AG04450 (cell line): Measurements from ENCODE around the gene DNAJC12. TPM values are rescaled to one million over a fixed set of nuclear protein-coding genes. Genes with fewer than 3 reads are reported as not detected.

Experiments used
- CTCF ChIA-PET: fragments of 300-600, 350-600 bp; formaldehyde crosslinking; extraction: SDS; loops from one replicate; lab custom pipeline; 2022; ENCODE audit warnings: antibody characterized with exemption, inconsistent platforms; lab: Charles Lee
- POLR2A ChIA-PET: fragments of 350-600 bp; formaldehyde crosslinking; extraction: SDS; loops from one replicate; lab custom pipeline; 2021; ENCODE audit warnings: antibody characterized with exemption, inconsistent platforms; lab: Yijun Ruan, JAX
- DNase-seq: peaks from one replicate; pipeline ENCODE4 v3.0.0-alpha.2; 2011; ENCODE audit warnings: low read depth, low spot score
- H3K27ac ChIP-seq: one replicate; pipeline ENCODE4 v1.5.1; 2012; ENCODE audit warnings: low read depth, low read length, control low read depth
- H3K27me3 ChIP-seq: one replicate; pipeline ENCODE4 v1.6.0; 2012; ENCODE audit warnings: low read length; ENCODE audit not compliant: control insufficient read depth, insufficient read depth
- H3K4me3 ChIP-seq: 2 replicates; pipeline ENCODE4 v1.5.1; 2011; ENCODE audit warnings: mild to moderate bottlenecking, low read depth, low read length, control low read depth
- H3K9me3 ChIP-seq: 2 replicates; pipeline ENCODE4 v1.5.1; 2012; ENCODE audit warnings: low read length; ENCODE audit not compliant: control insufficient read depth, insufficient read depth
- polyA plus RNA-seq: library from polyadenylated mRNA; depleted of rRNA; stranded (reverse); fragments of >200 nt; gene quantifications from 2 replicates; pipeline ENCODE4 v1.2.3, GENCODE V29; 2011
- TF ChIP-seq, protein P1 (sequence below): IDR thresholded peaks from 2 replicates; pipeline ENCODE4 v1.5.1; 2011; ENCODE audit warnings: low read depth, low read length, control low read depth, inconsistent platforms

The DNAJC12 gene
- polyA plus RNA-seq, 1 experiment, result 8.3 TPM

DNA sequence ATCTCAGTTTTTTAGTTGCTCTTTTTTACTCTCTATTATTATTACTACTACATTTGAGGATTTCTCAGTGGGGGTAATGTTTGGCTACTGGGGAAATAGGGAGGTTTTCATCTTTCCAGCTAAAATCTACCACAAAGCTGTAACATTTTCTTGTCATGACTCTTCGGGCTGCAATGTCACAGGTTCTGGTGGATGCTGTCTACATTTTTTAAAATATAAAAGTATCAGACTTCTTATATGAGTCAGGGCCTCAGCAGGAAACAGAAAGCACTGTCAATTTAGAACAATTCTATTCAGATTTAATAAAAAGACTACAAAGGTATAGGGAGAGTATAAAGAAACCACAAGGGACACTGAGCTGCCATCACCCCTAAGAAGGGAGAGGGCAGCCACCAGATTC is 61.6 kb downstream of the DNAJC12 start:
- POLR2A ChIA-PET, result no interaction called here
- no peak for DNase-seq
- Histone ChIP-seq H3K27ac (no peak overlapping the region), H3K27me3 (no peaks in the 10 kb centered on the region), H3K9me3 (no peaks in the 10 kb centered on the region), H3K4me3 (no peak overlapping the region)
- CTCF ChIA-PET, result interaction anchor here (4.5 to 7.0 kb wide), 3 partner anchors 13 to 111 kb away, joined by 34 to 187 read pairs (median 87); partner anchors contain the start of gene CTNNA3
- TF ChIP-seq, protein P1, sequence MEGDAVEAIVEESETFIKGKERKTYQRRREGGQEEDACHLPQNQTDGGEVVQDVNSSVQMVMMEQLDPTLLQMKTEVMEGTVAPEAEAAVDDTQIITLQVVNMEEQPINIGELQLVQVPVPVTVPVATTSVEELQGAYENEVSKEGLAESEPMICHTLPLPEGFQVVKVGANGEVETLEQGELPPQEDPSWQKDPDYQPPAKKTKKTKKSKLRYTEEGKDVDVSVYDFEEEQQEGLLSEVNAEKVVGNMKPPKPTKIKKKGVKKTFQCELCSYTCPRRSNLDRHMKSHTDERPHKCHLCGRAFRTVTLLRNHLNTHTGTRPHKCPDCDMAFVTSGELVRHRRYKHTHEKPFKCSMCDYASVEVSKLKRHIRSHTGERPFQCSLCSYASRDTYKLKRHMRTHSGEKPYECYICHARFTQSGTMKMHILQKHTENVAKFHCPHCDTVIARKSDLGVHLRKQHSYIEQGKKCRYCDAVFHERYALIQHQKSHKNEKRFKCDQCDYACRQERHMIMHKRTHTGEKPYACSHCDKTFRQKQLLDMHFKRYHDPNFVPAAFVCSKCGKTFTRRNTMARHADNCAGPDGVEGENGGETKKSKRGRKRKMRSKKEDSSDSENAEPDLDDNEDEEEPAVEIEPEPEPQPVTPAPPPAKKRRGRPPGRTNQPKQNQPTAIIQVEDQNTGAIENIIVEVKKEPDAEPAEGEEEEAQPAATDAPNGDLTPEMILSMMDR, result no peak

DNA sequence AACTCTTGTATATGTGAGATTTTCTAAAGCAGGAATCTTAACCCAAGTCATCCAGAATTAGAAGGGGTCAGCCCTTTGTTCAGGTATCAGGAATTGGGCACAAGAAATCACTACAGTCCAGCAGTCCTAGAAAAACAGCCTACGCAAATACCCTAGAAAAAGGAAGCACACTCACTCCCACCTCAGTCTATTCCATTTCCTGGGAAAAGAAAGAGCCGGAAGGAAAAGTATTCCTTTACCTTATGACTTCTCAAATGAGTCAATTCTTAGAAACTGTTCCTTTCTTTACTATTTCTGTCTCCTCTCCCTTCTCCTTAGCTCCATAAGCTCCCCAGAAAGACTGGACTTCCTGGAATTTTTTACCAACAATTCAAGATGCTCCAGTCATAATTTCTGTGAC is 62.7 kb downstream of the DNAJC12 start:
- H3K27me3 ChIP-seq, result no peaks in the 10 kb centered on the region
- no peak overlapping the region for H3K27ac ChIP-seq
- CTCF ChIA-PET, result interaction anchor here (0.6 kb wide), 1 partner anchor 841 kb away, joined by 3 read pairs; no protein-coding TSS in a partner anchor
- no peak for DNase-seq
- TF ChIP-seq, protein P1, result no peak
- no peak overlapping the region for H3K4me3 ChIP-seq
- POLR2A ChIA-PET, result no interaction called here
- no peaks in the 10 kb centered on the region for H3K9me3 ChIP-seq

DNA sequence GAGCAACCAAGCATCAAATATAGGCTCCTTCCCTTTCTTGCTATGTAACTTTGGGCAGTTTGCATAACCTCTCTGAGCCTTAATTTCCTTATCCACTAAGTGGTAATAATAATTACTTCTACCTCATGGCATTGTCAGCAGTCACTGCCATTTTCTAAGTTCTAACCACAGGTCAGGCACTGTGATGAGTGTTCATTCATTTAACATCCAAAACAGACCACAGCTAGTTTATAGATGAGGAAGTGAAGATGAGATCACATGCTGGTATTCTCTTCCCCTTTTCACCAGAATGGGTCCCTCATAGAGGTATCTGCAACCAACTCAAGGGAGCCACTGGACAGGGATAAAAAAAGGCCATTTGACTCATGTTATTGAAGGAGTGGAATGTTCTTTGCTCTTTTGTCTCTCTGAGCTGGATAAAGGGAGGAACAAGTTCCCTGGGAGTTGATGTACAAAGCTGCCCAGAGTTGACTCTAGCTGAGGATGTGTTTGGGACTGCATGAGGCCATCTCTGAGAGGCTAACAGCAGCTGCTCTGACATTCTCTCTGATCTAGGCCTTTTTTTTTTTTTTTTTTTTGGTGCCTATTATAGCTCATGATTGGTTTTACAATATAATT is 65.0 kb downstream of the DNAJC12 start:
- Histone ChIP-seq H3K27ac (no peak overlapping the region), H3K27me3 (no peaks in the 10 kb centered on the region), H3K4me3 (no peak overlapping the region), H3K9me3 (no peaks in the 10 kb centered on the region)
- TF ChIP-seq, protein P1, result no peak
- DNase-seq, result peak; percentile 18
- POLR2A ChIA-PET, result interaction anchor here (0.6 to 0.7 kb wide), 2 partner anchors 167 to 1172 kb away, joined by 3 to 9 read pairs; no protein-coding TSS in a partner anchor
- CTCF ChIA-PET, result interaction anchor here (0.9 to 2.1 kb wide), 4 partner anchors 15 to 252 kb away, joined by 3 to 10 read pairs (median 3); no protein-coding TSS in a partner anchor

GRCh38 chr10:67772151-67772550 is 65.8 kb downstream of the DNAJC12 start:
- H3K27ac ChIP-seq, result no peak overlapping the region
- no peaks in the 10 kb centered on the region for H3K9me3 ChIP-seq
- CTCF ChIA-PET, result interaction anchor here (1.2 kb wide), 1 partner anchor 251 kb away, joined by 3 read pairs; no protein-coding TSS in a partner anchor
- H3K27me3 ChIP-seq, result no peaks in the 10 kb centered on the region
- H3K4me3 ChIP-seq, result no peak overlapping the region
- TF ChIP-seq, protein P1, result no peak
- no peak for DNase-seq
- POLR2A ChIA-PET, result no interaction called here

DNA sequence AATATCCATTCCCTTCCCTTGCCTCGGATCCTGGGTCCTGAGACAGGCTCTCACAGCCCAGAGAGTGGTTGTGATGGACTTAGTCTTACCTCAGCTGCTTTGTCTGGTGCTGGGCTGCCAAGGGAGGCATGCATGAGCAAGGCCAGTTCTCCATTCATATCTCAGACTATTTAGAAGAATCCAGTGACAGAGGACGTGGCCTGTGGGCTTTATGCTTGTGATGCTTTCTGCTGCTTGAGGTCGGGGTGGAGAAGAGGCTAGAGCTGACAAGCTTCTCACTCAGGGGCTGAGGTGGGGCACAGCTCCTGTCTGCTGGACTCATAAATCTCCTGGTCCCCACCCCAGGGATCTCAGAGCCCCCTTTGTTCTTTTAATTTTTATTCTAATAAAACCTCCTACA is 66.8 kb downstream of the DNAJC12 start:
- TF ChIP-seq, protein P1, result no peak
- no peaks in the 10 kb centered on the region for H3K27me3 ChIP-seq
- no peak overlapping the region for H3K4me3 ChIP-seq
- DNase-seq, result no peak
- no peak overlapping the region for H3K27ac ChIP-seq
- POLR2A ChIA-PET, result no interaction called here
- CTCF ChIA-PET, result interaction anchor here (1.2 to 2.8 kb wide), 2 partner anchors 8 to 73 kb away, joined by 4 to 16 read pairs; no protein-coding TSS in a partner anchor
- no peaks in the 10 kb centered on the region for H3K9me3 ChIP-seq
